GM18867 (cell line): Measurements from ENCODE around the gene DNTT.
"Not testable (repeated sequence)": the region's sequence is repeated elsewhere in the genome, so short reads cannot be mapped to it uniquely, and the experiment has no call there.

Experiments used
- ATAC-seq: cut with Tn5 transposase; IDR thresholded peaks from one replicate; pipeline ENCODE4 v1.9.1; 2021; ENCODE audit warnings: mild to moderate bottlenecking, moderate library complexity; ENCODE audit not compliant: unreplicated experiment

DNTT gene

DNA sequence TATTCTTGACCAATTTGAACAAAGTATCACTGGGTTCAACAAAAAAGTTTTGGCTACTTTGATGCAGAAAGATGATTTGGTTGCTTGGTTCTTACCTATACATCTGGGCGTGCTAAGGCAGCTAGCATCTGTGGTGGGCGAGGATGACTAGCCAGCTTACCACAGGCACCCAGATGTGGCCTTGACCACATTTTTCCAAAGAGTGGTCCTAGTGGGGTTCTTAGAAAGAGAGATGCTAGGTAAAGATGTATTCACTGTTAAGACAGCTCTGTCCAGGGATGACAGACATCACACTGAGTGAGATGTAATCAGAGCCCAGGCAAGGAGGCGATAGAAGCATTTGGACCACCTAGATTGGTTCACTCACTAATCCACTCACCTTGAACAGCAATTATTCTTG lies 785 bp downstream of the DNTT start:
- ATAC-seq = no peak

DNA sequence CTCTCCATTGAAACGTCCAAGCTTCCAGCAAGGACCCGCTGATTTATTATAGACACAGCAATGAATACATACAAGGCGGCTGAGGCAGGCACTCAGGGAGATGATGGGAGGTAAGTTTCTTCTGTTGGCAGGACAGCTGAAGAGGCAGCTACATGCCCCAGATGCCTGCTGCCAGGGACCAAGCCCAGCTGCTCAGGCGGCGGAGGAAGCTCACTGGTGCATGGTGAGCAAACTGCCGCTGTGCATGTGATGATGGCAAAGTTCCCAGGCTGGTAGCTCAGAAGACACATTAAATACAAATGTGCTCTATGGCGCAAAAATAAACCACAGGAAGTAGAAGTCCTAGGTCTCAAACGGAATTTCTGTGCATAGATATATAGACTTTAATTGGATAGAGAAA lies 2.3 kb downstream of the DNTT start:
- no peak for ATAC-seq

GRCh38 chr10:96308854-96309253 lies 4.6 kb downstream of the DNTT start:
- ATAC-seq = not testable (repeated sequence)

GRCh38 chr10:96309628-96310320 lies 5.5 kb downstream of the DNTT start:
- ATAC-seq = no peak

DNA sequence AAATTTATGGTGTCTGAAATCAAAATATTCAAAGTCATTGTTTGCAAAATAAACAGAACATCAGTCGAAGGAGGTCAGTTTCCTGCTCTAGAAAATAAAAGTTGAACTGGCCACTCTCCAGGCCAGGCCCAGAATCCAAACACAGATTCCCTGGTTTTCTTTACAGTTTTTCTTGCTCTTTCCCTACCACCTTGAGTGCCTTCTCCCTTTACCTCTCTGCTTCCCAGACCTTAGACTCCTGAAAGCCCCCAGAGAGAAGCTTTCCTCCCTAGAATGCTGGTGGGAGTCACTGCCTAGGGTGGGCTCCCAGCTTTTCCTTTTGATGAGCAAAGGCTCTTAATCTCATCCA lies 6.1 kb downstream of the DNTT start:
- no peak for ATAC-seq

DNA sequence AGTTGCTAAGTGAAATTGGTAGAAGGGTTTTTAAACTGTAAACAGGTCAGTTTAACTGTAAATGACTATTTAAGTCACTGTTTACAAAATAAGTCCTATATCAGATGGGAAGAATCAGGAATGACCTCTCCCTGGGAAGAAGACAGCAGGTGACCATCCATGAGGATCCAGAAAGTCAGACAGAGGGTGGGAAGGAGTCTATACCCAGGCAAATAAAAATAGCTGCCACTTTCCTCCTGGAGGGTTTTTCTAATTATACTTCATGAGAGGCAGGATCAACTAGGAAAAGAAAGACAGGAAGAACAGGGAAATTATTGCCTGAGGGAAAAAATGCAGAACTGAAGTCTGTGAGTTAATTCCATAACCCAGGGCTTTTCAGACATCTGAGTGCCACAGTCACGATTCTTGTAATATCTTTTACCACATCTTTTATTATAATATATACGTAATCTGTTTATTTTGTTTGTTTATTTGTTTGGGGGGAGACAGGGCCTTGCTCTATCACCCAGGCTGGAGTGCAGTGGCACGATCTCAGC lies 7.0 kb downstream of the DNTT start:
- ATAC-seq = no peak

DNA sequence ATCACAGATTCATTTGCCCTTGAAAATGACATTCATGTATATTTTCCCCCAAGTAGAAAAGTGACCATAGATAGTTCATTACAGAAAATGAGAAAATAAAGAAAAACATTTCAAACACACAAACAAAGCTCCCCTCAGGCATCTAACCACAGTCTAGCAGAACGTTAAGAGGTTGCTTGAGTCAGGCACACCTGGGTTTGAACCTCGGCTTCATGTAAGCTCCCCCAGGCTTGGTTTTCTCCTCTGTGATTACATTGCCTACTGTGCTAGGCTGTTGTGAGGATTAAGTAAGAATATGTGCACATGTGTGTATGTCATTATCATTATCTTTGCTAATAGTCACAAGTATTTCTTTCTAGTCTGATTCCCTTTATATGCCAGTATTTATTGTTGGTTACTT lies 9.1 kb downstream of the DNTT start:
- ATAC-seq = no peak

GRCh38 chr10:96317067-96317833 lies 13.0 kb downstream of the DNTT start:
- ATAC-seq = no peak

DNA sequence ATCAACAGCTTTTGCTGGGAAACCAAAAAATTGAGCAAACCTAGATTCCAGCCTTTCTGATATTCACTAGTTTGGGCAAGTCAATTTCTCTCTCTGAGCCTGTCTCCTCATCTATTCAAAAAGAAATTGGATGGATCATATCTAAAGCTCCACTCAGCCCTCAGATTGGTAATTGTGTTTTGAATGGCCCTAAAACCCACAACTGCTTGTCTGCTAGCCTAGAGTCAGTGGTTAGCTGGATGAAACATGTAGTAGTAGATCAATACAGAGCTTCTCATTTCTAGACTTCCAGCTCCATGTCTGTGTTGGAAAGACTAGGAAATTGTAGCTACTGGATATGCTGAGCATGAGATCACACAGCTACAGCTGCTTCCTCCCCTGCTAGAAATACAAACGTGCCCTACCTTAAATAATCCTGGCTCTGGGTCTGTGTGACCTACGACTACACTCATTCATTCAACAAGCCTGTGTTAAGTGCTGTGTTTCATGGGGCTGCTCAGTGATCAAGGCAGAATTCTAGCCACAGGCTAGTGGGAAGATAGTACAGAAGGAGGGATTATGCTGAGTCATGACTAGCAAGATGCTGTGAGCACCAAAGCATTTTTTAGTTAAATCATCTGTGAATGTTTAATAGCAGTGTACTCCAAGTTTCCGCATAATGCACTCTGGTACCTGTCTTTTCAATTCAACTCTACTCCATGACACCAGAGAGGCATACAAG lies 15.7 kb downstream of the DNTT start:
- ATAC-seq = no peak

- ATAC-seq = no peak
These were observed 17.6 kb downstream of the DNTT start for GRCh38 chr10:96321822-96322221.

GRCh38 chr10:96322275-96322674 lies 18.0 kb downstream of the DNTT start:
- ATAC-seq = no peak

- no peak for ATAC-seq
These were observed 20.2 kb downstream of the DNTT start for GRCh38 chr10:96324447-96324846.

DNA sequence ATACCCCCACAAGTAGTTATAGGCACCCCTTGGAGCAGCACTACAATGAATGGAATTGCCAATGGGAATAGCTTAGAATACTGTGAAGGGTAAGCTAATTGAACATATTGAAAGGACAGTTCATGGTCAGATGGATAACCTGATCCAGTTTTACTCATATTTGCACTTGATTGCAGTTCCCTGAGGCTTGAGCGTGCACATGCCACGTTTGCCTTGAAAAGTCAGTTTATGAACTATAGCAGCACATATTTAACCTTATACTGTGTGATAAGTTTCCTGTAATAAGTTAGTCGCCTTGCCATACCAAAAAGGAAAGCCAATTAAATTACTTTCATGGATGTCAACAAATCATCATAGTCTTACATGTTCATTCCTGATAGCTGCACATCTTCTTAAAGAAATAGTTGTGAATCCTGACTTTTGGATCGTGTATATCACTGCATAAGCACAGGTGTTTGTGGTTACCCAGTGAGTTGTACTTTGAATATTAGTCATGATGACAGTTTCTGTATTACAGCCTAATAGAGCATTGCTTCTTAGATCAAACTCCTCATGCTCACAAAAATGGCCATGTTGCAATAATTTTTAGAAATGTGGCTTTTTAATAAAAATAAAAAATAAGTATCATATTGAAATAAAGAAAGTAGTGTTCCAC lies 21.6 kb downstream of the DNTT start:
- ATAC-seq = peak; percentile 96

GRCh38 chr10:96327462-96327861 lies 23.2 kb downstream of the DNTT start:
- no peak for ATAC-seq

GRCh38 chr10:96333101-96333500 lies 28.9 kb downstream of the DNTT start:
- no peak for ATAC-seq

DNA sequence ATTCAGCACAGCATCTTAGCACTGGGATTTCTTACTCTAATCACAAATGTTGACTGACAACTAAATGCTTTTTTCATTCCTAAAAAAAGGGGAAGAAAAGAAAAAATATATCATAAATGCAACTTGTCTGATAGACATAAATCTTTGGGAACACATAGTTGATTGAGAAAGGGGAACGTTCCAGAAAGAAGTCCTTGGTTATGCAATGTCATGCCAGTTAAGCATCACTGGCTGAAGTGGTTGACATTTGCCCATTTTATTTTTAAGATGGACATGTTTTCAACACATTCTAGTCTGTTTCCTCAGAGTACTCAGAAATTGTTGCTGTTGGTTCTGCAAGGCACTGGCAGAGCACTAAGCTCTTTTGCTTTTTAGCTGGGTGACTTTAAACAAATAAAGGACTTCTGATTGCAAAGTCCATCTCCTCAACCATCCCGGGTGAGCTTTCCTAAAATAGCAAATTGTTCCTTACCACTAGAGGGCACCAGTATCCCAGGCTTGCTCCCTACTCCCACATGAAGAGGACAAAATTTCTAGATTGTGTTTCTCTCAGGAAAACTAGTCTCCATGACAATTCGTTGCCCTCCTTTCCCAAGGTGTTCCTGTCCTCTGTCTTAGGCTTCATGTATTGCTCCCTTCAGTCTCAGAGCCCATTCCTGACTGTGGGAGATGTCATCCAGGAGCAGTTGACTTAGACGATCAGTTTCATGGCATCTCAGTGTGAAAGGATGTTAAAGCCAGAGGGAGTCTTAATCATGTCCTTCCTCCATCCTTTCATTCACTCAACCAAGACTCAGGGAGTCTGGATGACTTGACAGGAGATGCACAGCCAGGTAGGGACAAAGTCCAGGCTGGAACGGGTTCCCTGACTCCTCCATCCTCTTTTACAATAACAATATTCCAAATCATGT lies 30.6 kb downstream of the DNTT start:
- ATAC-seq = no peak

- no peak for ATAC-seq
These were observed 32.9 kb downstream of the DNTT start for GRCh38 chr10:96337106-96337505.

DNA sequence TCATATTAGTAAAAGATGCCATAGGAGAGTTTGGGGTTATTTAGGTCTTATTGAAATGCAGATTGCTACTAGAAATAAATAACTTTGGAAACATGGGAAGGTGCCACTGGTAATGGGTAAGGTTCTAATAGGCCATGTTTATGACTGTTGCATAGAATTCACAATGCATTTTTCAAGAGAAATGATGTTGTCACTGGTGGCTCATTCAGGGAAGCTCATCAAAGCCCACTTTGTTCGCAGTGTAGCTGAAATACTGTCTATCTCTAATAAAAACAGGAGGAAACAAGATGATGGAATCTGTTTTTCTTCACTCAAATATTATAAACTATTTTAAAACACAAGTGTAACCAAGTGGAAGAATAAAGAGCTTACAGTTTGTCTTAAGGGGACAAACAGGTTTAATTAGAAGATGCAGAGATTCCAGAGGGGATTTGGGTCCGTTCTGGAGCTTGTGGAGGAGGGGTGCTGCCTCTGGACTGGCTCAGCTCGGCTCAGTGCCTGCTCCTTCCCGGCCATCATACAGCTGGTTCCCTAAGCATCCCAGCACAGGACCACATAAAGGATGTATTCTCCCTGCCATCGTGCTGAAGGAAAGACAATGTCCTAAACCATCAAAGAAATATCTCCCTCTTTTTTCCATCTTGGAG lies 34.2 kb downstream of the DNTT start:
- ATAC-seq = no peak

DNA sequence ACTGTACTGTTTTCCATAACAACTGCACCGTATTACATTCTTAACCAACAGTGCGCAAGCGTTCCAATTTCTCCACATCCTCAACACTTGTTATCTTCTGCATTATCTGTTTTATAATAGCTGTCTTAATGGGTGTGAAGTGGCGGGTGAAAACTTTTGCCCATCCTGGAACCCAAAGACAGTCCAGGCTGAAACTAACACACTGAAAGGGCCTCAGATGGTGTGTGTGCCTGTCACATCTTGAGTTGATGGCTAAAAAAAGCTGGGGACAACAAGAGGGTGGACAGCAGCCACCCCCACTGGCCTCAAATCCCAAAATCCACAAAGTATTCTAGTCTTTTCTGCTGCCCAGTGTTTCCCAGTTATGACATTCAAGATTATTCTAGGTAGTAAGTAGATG lies 35.1 kb downstream of the DNTT start:
- no peak for ATAC-seq
